ENCODE data around the gene DTWD1.

DNA sequence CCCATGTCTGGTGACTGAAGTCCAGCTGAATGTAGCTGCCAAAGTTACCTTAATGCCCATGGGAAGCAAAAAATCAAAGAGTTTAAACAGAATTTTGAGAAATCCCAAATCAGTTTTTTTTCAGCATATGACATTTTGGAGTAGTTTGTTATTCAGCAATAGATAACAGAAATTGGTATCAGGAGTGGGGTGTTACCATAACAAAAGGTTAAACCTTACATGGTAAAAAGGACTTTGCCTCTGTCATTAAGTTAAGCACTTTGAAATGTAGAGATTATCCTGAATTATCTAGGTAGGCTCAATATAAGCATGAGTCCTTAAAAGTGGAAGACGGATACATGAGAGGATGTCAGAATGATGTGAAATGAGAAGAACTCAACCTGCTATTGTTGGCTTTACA lies 32.1 kb downstream of the DTWD1 start:
- TF ChIP-seq, protein P1, sequence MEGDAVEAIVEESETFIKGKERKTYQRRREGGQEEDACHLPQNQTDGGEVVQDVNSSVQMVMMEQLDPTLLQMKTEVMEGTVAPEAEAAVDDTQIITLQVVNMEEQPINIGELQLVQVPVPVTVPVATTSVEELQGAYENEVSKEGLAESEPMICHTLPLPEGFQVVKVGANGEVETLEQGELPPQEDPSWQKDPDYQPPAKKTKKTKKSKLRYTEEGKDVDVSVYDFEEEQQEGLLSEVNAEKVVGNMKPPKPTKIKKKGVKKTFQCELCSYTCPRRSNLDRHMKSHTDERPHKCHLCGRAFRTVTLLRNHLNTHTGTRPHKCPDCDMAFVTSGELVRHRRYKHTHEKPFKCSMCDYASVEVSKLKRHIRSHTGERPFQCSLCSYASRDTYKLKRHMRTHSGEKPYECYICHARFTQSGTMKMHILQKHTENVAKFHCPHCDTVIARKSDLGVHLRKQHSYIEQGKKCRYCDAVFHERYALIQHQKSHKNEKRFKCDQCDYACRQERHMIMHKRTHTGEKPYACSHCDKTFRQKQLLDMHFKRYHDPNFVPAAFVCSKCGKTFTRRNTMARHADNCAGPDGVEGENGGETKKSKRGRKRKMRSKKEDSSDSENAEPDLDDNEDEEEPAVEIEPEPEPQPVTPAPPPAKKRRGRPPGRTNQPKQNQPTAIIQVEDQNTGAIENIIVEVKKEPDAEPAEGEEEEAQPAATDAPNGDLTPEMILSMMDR (IDR thresholded peaks at IDR 0.05): no peak
- TF ChIP-seq POLR2A (IDR thresholded peaks at IDR 0.05): no peak

All from thyroid gland (tissue), 4 donors.